ENCODE measurements around the gene MYO1D. TPM values are rescaled to one million over a fixed set of nuclear protein-coding genes. Genes with fewer than 3 reads are reported as not detected.
A peak's percentile ranks its signal among the peaks of the same experiment; 100 is the strongest.

MYO1D gene
- total and polyA plus RNA-seq, 8 donors, result 11.6 to 727 (median 73.4) TPM

- Histone ChIP-seq H3K36me3 (no peaks in the 10 kb centered on the region), H3K4me3 (no peak overlapping the region), H3K27me3 (no peaks in the 10 kb centered on the region), H3K4me1 (peaks cover 0 to 11% (median 0%) of the 10 kb centered on the region in 4 donors), H3K27ac (no peak overlapping the region), H3K9me3 (no peaks in the 10 kb centered on the region)
- TF ChIP-seq CTCF (IDR thresholded peaks at IDR 0.05) (no peak), POLR2A (IDR thresholded peaks at IDR 0.05) (no peak), EP300 (IDR thresholded peaks at IDR 0.05) (no peak)
- peak; percentile 19 to 28 for DNase-seq
- intact Hi-C loops (cut with DNase I; ENCODE audit: low total_unique reads), result no loop called here
- 22 to 47% (median 23%) methylated on average over 7 of the region's 7 CpGs for WGBS, 5 donors
These were observed 251.0 kb downstream of the MYO1D start for GRCh38 chr17:32625971-32626370.

DNA sequence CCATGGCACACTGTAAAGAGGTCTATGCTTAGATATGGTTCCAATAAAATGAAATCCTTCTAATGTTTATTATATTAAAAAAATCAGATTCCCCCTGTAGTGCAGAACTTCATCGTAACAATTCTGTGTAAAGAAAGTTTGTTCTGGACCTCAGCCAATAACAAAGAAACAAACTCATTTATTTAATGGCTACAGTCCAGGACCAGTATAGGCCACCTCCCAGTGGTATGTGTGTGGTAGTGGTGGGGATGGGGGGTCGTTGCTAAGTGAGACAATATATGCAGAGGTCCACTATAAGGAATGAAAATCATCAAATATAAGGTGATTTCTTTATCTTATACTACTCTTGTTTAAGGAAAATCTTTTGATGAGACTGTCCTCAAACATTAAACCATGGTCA lies 253.7 kb downstream of the MYO1D start:
- Histone ChIP-seq H3K27ac (no peak overlapping the region), H3K36me3 (no peaks in the 10 kb centered on the region), H3K4me3 (no peak overlapping the region), H3K4me1 (peaks cover 0 to 11% (median 0%) of the 10 kb centered on the region in 4 donors), H3K9me3 (no peaks in the 10 kb centered on the region), H3K27me3 (no peaks in the 10 kb centered on the region)
- intact Hi-C loops (cut with DNase I; ENCODE audit: low total_unique reads), result no loop called here
- DNase-seq, result no peak
- no peak for TF ChIP-seq POLR2A (IDR thresholded peaks at IDR 0.05)
- TF ChIP-seq POLR2AphosphoS5 (IDR thresholded peaks at IDR 0.05), result no peak
- no peak for TF ChIP-seq EP300 (IDR thresholded peaks at IDR 0.05)
- no peak for TF ChIP-seq CTCF (IDR thresholded peaks at IDR 0.05)
- 26 to 48% (median 39%) methylated on average over 2 of the region's 2 CpGs for WGBS, 5 donors

DNA sequence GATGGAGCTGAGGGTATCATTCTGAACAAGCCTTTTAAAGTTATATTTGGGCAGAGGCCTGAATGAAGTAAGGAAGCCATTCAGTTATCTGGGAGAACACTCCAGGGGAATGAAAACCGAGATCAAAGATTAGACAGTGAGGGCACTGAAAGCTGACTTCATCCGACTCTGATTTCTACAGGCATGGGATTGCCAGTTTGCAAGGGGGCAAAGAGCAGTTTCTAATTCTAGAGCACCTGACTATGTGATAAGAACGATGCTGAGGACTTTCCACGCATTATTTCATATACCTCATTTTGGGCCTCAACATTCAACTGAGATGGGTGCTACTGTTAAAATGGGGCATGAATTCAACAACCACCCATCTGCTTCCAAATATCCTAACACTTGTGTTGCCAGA lies 254.4 kb downstream of the MYO1D start:
- no peak for TF ChIP-seq POLR2AphosphoS5 (IDR thresholded peaks at IDR 0.05)
- no peak for TF ChIP-seq CTCF (IDR thresholded peaks at IDR 0.05)
- no peak for TF ChIP-seq POLR2A (IDR thresholded peaks at IDR 0.05)
- TF ChIP-seq EP300 (IDR thresholded peaks at IDR 0.05), result no peak
- no peaks in the 10 kb centered on the region for H3K27me3 ChIP-seq
- WGBS, 5 donors, result 78 to 95% (median 89%) methylated on average over 4 of the region's 4 CpGs
- H3K27ac ChIP-seq, result no peak overlapping the region
- no peak for DNase-seq
- intact Hi-C loops (cut with DNase I; ENCODE audit: low total_unique reads), result no loop called here
- H3K4me3 ChIP-seq, result no peak overlapping the region
- no peaks in the 10 kb centered on the region for H3K9me3 ChIP-seq
- H3K36me3 ChIP-seq, result no peaks in the 10 kb centered on the region
- peaks cover 0 to 11% (median 0%) of the 10 kb centered on the region in 4 donors for H3K4me1 ChIP-seq

DNA sequence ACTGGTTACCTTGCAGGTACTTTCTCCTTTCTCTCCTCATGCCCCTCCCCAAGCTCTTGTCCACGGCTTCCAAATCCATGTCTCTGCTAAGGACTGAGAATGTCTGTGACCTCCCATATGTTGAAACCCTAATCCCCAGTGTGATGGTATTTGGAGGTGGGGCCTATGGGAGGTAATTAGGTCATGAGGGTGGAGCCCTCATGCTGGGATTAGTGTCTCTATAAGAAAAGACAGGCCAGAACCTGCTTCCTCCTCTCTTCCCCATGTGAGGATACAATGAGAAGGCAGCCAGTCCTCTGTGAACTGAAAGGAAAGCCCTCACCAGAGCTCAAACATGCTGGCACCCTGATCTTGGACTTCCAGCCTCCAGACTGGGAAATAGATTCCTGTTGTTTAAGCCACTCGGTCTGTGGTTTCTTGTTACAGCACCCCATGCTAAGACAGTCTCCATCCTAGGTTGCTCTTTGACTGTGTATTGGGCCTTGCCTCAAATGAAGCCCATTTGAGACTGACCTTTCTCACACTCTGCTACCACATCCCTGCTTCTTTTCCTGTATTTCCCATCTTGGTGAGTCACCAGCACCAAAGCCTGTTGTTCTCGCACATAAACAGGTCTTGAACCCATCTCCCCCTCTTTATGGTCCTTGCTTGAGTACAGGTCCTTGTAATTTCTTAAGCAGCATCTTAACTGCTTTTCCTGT lies 255.2 kb downstream of the MYO1D start:
- DNase-seq, result no peak
- WGBS, 5 donors, result 82 to 91% (median 85%) methylated on average over 3 of the region's 3 CpGs
- no peaks in the 10 kb centered on the region for H3K36me3 ChIP-seq
- intact Hi-C loops (cut with DNase I; ENCODE audit: low total_unique reads), result no loop called here
- H3K9me3 ChIP-seq, result no peaks in the 10 kb centered on the region
- no peak overlapping the region for H3K27ac ChIP-seq
- H3K4me1 ChIP-seq, result peaks cover 0 to 11% (median 0%) of the 10 kb centered on the region in 4 donors
- TF ChIP-seq CTCF (IDR thresholded peaks at IDR 0.05) (no peak), POLR2A (IDR thresholded peaks at IDR 0.05) (no peak), EP300 (IDR thresholded peaks at IDR 0.05) (no peak), POLR2AphosphoS5 (IDR thresholded peaks at IDR 0.05) (no peak)
- H3K27me3 ChIP-seq, result no peaks in the 10 kb centered on the region
- no peak overlapping the region for H3K4me3 ChIP-seq
